ENCODE measurements around the gene TSPAN4. TPM values are rescaled to one million over a fixed set of nuclear protein-coding genes. Genes with fewer than 3 reads are reported as not detected.

The TSPAN4 gene
- total and polyA plus RNA-seq, 9 of the 15 experiments (the other 6 are each of a cell fraction or from before 2014, with no cell fraction given) = 0.07 to 31.0 (median 15.7) TPM

DNA sequence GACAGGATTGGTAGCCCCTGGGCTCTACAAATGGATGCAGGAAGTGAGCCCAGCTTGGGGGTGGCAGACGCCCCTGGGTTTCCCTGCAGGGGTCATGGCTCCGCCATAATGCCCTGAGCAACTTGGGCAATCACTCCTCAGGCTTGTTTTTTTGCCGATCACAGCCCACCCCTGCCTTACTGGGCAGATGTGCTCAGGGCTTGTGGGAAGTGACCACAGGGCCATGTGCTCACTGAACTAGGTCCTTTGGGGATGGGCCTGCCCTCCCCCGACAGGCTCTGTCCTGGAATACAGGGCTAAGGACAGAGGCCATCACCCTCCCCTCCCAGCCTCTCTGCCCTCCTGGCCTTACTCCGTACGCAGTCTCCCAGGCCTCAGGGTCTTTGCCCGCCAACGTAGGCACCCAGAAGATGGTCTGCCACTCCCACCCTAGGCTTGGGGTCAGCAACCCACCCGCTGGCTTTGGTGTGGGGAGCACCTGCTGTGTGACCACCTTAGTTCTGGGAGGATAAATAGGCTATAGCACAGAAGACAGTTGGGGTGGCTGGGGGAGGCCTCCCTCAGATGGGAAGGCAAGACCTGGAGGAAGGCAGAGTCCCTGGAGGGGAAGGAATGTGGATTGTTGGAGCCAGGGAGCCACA lies 29.1 kb upstream of the TSPAN4 start (continued):
- TF ChIP-seq, protein P1, sequence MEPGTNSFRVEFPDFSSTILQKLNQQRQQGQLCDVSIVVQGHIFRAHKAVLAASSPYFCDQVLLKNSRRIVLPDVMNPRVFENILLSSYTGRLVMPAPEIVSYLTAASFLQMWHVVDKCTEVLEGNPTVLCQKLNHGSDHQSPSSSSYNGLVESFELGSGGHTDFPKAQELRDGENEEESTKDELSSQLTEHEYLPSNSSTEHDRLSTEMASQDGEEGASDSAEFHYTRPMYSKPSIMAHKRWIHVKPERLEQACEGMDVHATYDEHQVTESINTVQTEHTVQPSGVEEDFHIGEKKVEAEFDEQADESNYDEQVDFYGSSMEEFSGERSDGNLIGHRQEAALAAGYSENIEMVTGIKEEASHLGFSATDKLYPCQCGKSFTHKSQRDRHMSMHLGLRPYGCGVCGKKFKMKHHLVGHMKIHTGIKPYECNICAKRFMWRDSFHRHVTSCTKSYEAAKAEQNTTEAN (CRISPR knock-in tag; IDR thresholded peaks at IDR 0.05) = no peak
- TF ChIP-seq PTBP1 (IDR thresholded peaks at IDR 0.05; ENCODE audit: low read depth, low read length) = 0 out of 2 replicates have a peak, but pooled peaks have one; percentile 18
- TF ChIP-seq, protein P2, sequence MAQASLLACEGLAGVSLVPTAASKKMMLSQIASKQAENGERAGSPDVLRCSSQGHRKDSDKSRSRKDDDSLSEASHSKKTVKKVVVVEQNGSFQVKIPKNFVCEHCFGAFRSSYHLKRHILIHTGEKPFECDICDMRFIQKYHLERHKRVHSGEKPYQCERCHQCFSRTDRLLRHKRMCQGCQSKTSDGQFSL (CRISPR knock-in tag; IDR thresholded peaks at IDR 0.05) = peak; percentile 34; the same call in 1 of the 2 replicates
- TF ChIP-seq, protein P2 (tag; IDR thresholded peaks at IDR 0.05) = no peak
- TF ChIP-seq ZNF408 (CRISPR knock-in tag; IDR thresholded peaks at IDR 0.05; ENCODE audit: low read depth) = no peak
- TF ChIP-seq, protein P3, sequence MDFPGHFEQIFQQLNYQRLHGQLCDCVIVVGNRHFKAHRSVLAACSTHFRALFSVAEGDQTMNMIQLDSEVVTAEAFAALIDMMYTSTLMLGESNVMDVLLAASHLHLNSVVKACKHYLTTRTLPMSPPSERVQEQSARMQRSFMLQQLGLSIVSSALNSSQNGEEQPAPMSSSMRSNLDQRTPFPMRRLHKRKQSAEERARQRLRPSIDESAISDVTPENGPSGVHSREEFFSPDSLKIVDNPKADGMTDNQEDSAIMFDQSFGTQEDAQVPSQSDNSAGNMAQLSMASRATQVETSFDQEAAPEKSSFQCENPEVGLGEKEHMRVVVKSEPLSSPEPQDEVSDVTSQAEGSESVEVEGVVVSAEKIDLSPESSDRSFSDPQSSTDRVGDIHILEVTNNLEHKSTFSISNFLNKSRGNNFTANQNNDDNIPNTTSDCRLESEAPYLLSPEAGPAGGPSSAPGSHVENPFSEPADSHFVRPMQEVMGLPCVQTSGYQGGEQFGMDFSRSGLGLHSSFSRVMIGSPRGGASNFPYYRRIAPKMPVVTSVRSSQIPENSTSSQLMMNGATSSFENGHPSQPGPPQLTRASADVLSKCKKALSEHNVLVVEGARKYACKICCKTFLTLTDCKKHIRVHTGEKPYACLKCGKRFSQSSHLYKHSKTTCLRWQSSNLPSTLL (IDR thresholded peaks at IDR 0.05) = no peak
- no peak for TF ChIP-seq ILK (tag; IDR thresholded peaks at IDR 0.05; ENCODE audit: borderline replicate concordance, low read depth)
- TF ChIP-seq SIN3B (IDR thresholded peaks at IDR 0.05; ENCODE audit: low read depth) = no peak
- TF ChIP-seq SIN3A (IDR thresholded peaks at IDR 0.05; ENCODE audit: borderline replicate concordance in 2 of 2, control insufficient read depth in 1 of 2, low read depth in 2 of 2, low read length in 2 of 2) = peak; percentile 49 to 59; a peak in 3 of 4 replicates
- TF ChIP-seq STAT5B (CRISPR knock-in tag; IDR thresholded peaks at IDR 0.05) = no peak
- TF ChIP-seq ZNF197 (CRISPR knock-in tag; IDR thresholded peaks at IDR 0.05; ENCODE audit: low read depth) = no peak
- no peak for TF ChIP-seq HNRNPH1 (optimal IDR thresholded peaks at IDR 0.05; ENCODE audit: low read depth, low read length)
- TF ChIP-seq, protein P4, sequence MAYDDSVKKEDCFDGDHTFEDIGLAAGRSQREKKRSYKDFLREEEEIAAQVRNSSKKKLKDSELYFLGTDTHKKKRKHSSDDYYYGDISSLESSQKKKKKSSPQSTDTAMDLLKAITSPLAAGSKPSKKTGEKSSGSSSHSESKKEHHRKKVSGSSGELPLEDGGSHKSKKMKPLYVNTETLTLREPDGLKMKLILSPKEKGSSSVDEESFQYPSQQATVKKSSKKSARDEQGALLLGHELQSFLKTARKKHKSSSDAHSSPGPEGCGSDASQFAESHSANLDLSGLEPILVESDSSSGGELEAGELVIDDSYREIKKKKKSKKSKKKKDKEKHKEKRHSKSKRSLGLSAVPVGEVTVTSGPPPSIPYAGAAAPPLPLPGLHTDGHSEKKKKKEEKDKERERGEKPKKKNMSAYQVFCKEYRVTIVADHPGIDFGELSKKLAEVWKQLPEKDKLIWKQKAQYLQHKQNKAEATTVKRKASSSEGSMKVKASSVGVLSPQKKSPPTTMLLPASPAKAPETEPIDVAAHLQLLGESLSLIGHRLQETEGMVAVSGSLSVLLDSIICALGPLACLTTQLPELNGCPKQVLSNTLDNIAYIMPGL (CRISPR knock-in tag; IDR thresholded peaks at IDR 0.05) = no peak
- TF ChIP-seq ZFX (CRISPR knock-in tag; IDR thresholded peaks at IDR 0.05) = no peak
- TF ChIP-seq NR2C1 (IDR thresholded peaks at IDR 0.05) = no peak
- TF ChIP-seq NR2C1 (tag; IDR thresholded peaks at IDR 0.05) = no peak
- TF ChIP-seq RBM22 (IDR thresholded peaks at IDR 0.05; ENCODE audit: low read depth, low read length, poor library complexity, severe bottlenecking) = peak; percentile 78
- TF ChIP-seq MCM7 (IDR thresholded peaks at IDR 0.05) = no peak
- TF ChIP-seq LCOR (CRISPR knock-in tag; IDR thresholded peaks at IDR 0.05) = 0 out of 2 replicates have a peak, but pooled peaks have one; percentile 66
- peak; percentile 26; the same call in 1 of the 2 replicates for TF ChIP-seq MYNN (IDR thresholded peaks at IDR 0.05)
- no peak for TF ChIP-seq MYNN (CRISPR knock-in tag; IDR thresholded peaks at IDR 0.05)
- TF ChIP-seq, protein P5, sequence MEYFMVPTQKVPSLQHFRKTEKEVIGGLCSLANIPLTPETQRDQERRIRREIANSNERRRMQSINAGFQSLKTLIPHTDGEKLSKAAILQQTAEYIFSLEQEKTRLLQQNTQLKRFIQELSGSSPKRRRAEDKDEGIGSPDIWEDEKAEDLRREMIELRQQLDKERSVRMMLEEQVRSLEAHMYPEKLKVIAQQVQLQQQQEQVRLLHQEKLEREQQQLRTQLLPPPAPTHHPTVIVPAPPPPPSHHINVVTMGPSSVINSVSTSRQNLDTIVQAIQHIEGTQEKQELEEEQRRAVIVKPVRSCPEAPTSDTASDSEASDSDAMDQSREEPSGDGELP (CRISPR knock-in tag; IDR thresholded peaks at IDR 0.05; ENCODE audit: borderline replicate concordance) = 0 out of 2 replicates have a peak, but pooled peaks have one; percentile 44

All from K562 (cell line).